Smooth muscle cell (in vitro differentiated cells): Measurements from ENCODE around the gene SNAPIN. TPM values are rescaled to one million over a fixed set of nuclear protein-coding genes. Genes with fewer than 3 reads are reported as not detected.

Source experiments
- DNase-seq: peaks from one replicate; lab custom pipeline; 2025; ENCODE audit not compliant: unreplicated experiment; lab: John Stamatoyannopoulos, UW
- H2AFZ ChIP-seq: fragments of 200-600 bp; sonication (generic); 2 replicates; pipeline ENCODE4 v1.6.0; 2016; ENCODE audit warnings: antibody characterized with exemption, low read depth, mild to moderate bottlenecking
- H3F3A ChIP-seq: fragments of 200-600 bp; sonication (generic); 2 replicates; pipeline ENCODE4 v1.6.0; 2017; ENCODE audit warnings: antibody characterized with exemption, low read depth
- H3K27ac ChIP-seq: fragments of 200-600 bp; sonication (generic); 2 replicates; pipeline ENCODE4 v1.5.1; 2016; ENCODE audit warnings: low read depth, mild to moderate bottlenecking
- H3K27me3 ChIP-seq: fragments of 200-600 bp; sonication (generic); 2 replicates; pipeline ENCODE4 v1.6.1; 2016; ENCODE audit warnings: low read depth, mild to moderate bottlenecking
- H3K36me3 ChIP-seq: fragments of 200-600 bp; sonication (generic); 2 replicates; pipeline ENCODE4 v1.5.1; 2016; ENCODE audit warnings: low read depth
- H3K4me1 ChIP-seq: fragments of 200-600 bp; sonication (generic); 2 replicates; pipeline ENCODE4 v1.5.1; 2016; ENCODE audit warnings: low read depth
- H3K4me2 ChIP-seq: fragments of 200-600 bp; sonication (generic); 2 replicates; pipeline ENCODE4 v1.6.0; 2016; ENCODE audit warnings: mild to moderate bottlenecking
- H3K4me3 ChIP-seq: fragments of 200-600 bp; sonication (generic); 2 replicates; pipeline ENCODE4 v1.5.1; 2016; ENCODE audit warnings: mild to moderate bottlenecking
- H3K79me2 ChIP-seq: fragments of 200-600 bp; sonication (generic); 2 replicates; pipeline ENCODE4 v1.6.0; 2016; ENCODE audit warnings: low read depth, mild to moderate bottlenecking
- H3K9ac ChIP-seq: fragments of 200-600 bp; sonication (generic); 2 replicates; pipeline ENCODE4 v1.6.0; 2016; ENCODE audit warnings: low read depth
- H3K9me3 ChIP-seq: fragments of 200-600 bp; sonication (generic); replicated peaks from 2 replicates; pipeline ENCODE4 v1.5.1; 2016; ENCODE audit warnings: low read depth
- H4K20me1 ChIP-seq: fragments of 200-600 bp; sonication (generic); 2 replicates; pipeline ENCODE4 v1.6.0; 2016; ENCODE audit warnings: low read depth
- CTCF ChIP-seq: fragments of 200-600 bp; sonication (generic); IDR thresholded peaks from 2 replicates; pipeline ENCODE4 v1.5.1; 2017; ENCODE audit warnings: borderline replicate concordance, mild to moderate bottlenecking, antibody characterized with exemption; ENCODE audit not compliant: insufficient read depth, poor library complexity, severe bottlenecking
- WGBS: methylation state at CpG from one replicate; pipeline ENCODE4 v1.1.7; 2016; ENCODE audit warnings: low lambda C conversion rate; 5-methylcytosine and 5-hydroxymethylcytosine counted together
- polyA plus RNA-seq: library from polyadenylated mRNA; unstranded; fragments of >200 nt; fragmentation: Nextera tagmentation; extraction: Ambion mirVana; gene quantifications from 2 replicates; pipeline ENCODE4 v1.2.1, GENCODE V29; 2016
- total RNA-seq: library from RNA; depleted of rRNA; stranded (reverse); fragments of >200 nt; gene quantifications from 2 replicates; pipeline ENCODE4 v1.2.3, GENCODE V29; 2014

SNAPIN gene
- total and polyA plus RNA-seq, 2 experiments from 2014 or later = 52.0 to 65.5 TPM

GRCh38 chr1:153688736-153689328 is 30.3 kb downstream of the SNAPIN start:
- H3K9me3 ChIP-seq = no peaks in the 10 kb centered on the region
- H3K27ac ChIP-seq = no peak overlapping the region
- no peak overlapping the region for H3K4me3 ChIP-seq
- no peak overlapping the region for H3K9ac ChIP-seq
- H3K4me2 ChIP-seq = no peak overlapping the region
- H4K20me1 ChIP-seq = no peaks in the 10 kb centered on the region
- WGBS = 89% methylated on average over 17 of the region's 18 CpGs
- H3K27me3 ChIP-seq = no peaks in the 10 kb centered on the region
- DNase-seq = no peak
- no peak overlapping the region for H2AFZ ChIP-seq
- no peak for TF ChIP-seq CTCF
- no peaks in the 10 kb centered on the region for H3K36me3 ChIP-seq
- H3K4me1 ChIP-seq = no peaks in the 10 kb centered on the region
- H3K79me2 ChIP-seq = no peaks in the 10 kb centered on the region
- no peaks in the 10 kb centered on the region for H3F3A ChIP-seq

- H3K4me1 ChIP-seq = peaks cover 10% of the 10 kb centered on the region
- TF ChIP-seq CTCF = no peak
- no peaks in the 10 kb centered on the region for H3F3A ChIP-seq
- no peaks in the 10 kb centered on the region for H4K20me1 ChIP-seq
- 83% methylated on average over 4 of the region's 4 CpGs for WGBS
- no peak overlapping the region for H3K9ac ChIP-seq
- H3K27ac ChIP-seq = no peak overlapping the region
- H2AFZ ChIP-seq = no peak overlapping the region
- no peak overlapping the region for H3K4me2 ChIP-seq
- no peaks in the 10 kb centered on the region for H3K9me3 ChIP-seq
- no peak for DNase-seq
- H3K36me3 ChIP-seq = no peaks in the 10 kb centered on the region
- no peaks in the 10 kb centered on the region for H3K27me3 ChIP-seq
- H3K79me2 ChIP-seq = no peaks in the 10 kb centered on the region
- no peak overlapping the region for H3K4me3 ChIP-seq
Observed at GRCh38 chr1:153693466-153693865, 35.0 kb downstream of the SNAPIN start.

- WGBS = 90% methylated on average over 8 of the region's 8 CpGs
- no peak overlapping the region for H2AFZ ChIP-seq
- no peak for TF ChIP-seq CTCF
Observed at GRCh38 chr1:153696741-153697140, 38.2 kb downstream of the SNAPIN start.

DNA sequence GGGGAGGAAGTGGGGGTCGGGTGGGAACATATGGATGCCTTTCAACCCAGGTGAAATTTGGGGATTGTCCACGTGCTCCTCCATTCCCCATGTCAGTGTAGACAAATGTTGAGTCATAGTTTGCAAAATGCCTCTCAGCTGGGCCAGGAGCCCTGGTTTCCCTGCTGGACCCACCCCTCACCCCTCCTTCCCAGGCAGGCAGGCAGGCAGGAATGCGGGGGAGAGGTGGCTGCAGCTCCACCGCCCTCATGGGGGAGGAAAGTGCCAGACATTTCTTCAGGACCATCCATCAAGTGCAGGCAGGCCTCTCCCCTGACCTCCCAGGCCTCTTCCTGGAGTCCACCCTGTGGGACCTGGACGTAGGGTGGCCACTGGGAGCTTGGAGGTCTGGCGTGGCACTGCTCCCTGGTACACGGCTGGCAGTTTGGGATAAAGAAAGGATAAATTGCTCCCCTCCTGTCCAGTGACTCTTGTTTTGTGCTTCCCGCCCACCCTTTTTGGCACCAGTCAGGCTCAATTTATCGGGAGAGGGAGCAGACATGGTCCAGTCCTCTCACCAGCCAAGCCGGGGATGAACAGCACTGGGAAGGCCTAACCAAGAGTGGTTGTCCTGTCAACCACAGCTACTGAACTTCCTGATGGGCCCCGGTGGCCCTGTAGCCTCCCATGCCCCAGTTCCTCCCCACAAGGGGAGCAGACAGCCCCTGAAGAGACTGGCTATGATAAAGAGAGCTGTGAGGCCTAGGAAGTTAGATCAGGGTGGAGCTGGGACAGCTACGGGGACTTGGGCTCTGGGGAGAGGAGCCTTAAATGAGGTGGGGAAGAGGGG is 38.9 kb downstream of the SNAPIN start:
- DNase-seq = no peak
- no peak overlapping the region for H3K27ac ChIP-seq
- H3K4me3 ChIP-seq = no peak overlapping the region
- H4K20me1 ChIP-seq = no peaks in the 10 kb centered on the region
- no peaks in the 10 kb centered on the region for H3K79me2 ChIP-seq
- no peaks in the 10 kb centered on the region for H3F3A ChIP-seq
- H3K9ac ChIP-seq = no peak overlapping the region
- peaks cover 13% of the 10 kb centered on the region for H3K4me1 ChIP-seq
- WGBS = 61% methylated on average over 12 of the region's 12 CpGs
- no peak for TF ChIP-seq CTCF
- no peaks in the 10 kb centered on the region for H3K36me3 ChIP-seq
- no peaks in the 10 kb centered on the region for H3K9me3 ChIP-seq
- H3K27me3 ChIP-seq = no peaks in the 10 kb centered on the region
- H2AFZ ChIP-seq = peak overlapping the region; percentile 91
- H3K4me2 ChIP-seq = no peak overlapping the region

More at GRCh38 chr1:153696741-153697140, 38.2 kb downstream of the SNAPIN start:
- DNase-seq = no peak
- H3K9me3 ChIP-seq = no peaks in the 10 kb centered on the region
- H3K4me1 ChIP-seq = peaks cover 13% of the 10 kb centered on the region
- no peak overlapping the region for H3K9ac ChIP-seq
- H3K4me3 ChIP-seq = no peak overlapping the region
- H3K27me3 ChIP-seq = no peaks in the 10 kb centered on the region
- no peak overlapping the region for H3K27ac ChIP-seq
- H3K79me2 ChIP-seq = no peaks in the 10 kb centered on the region
- no peak overlapping the region for H3K4me2 ChIP-seq
- no peaks in the 10 kb centered on the region for H3F3A ChIP-seq
- H3K36me3 ChIP-seq = no peaks in the 10 kb centered on the region
- no peaks in the 10 kb centered on the region for H4K20me1 ChIP-seq
